CD4-positive, alpha-beta T cell treated with Interleukin-1 beta for 1 hour (primary cell): ENCODE results near the gene FAM83G.
A peak's percentile ranks its signal among the peaks of the same experiment; 100 is the strongest.
"Not testable (repeated sequence)": the region's sequence is repeated elsewhere in the genome, so short reads cannot be mapped to it uniquely, and the experiment has no call there.

ENCODE experiments used
- DNase-seq, 2 donors: peaks; one replicate each; pipeline ENCODE4 v3.0.0-alpha.2; 2020 to 2022

Gene FAM83G

DNA sequence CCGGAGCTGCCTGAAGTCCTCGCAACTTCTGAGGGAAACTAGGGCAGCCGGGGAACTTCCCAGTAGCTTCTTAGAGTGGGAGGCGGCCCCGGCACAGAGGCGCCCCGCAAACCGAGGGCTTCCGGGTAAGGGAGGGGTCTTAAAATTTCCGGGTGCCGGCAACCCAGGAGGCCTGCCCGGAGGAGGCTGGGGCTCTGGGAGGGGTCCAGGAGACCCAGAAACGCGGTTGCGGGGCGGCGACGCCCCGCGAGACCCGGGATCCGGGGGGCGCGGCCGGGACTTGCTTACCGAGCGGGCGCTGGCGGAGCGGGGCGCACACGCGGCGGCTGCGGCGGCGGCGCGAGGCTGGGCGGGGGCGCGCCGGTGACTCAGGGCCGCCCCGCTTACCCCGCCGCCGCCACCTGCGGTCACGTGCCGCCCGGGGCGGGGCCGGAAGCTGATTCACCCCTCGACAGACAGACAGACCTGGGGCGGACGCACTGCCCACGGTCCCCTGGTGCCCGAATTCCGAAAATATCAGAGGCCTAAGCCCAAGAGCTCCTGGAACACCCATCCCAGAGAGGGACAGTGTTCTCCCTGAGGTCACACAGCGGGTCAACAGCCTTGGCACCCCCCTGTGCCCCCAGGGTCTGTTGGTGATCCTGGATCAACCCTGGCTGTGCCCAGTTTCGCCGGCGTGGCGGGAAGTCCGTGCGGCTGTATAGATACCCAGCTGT is at the start of gene FAM83G:
Gene FAM83G, minus strand, starts transcription at position 344 of the 716 bp plus-strand sequence. CDS start 723 bp downstream, outside the sequence.
- peak; percentile 86 to 88 for DNase-seq

DNA sequence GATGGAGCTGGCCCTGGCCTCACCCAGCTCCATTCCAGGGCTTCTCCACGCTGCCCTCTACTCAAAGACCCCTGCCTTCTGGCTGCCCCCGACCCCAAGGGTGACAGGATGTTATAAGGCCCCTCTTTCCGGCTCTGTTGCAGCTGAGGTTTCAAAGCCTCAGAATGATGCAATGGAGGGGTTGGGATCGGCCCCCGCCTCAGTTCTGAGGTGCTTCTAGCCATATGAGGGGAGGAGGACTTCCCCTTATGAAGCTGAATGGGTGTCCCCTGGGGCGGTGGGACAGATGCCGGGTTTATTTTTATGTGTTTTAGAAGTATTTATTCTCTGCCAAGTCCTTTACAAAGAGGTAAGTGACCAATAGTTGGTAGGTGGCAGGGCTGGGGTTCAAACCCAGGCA is 44.3 kb upstream of the FAM83G start:
- DNase-seq = peak in 1 of 2 donors; percentile 1

DNA sequence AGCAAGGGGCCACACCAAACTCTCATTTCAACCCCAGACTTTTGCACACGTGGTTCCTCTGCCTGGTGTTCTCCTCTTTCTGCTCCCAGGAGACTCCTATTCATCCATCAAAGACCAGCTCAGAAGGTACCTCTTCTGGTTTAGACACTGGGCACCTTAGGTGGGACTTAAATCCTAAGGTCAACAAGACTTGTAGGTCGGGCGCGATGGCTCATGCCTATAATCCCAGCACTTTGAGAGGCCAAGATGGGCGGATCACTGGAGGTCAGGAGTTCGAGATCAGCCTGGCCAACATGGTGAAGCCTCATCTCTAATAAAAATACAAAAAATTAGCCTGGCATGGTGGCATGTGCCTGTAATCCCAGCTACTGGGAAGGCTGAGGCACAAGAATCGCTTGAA is 42.9 kb upstream of the FAM83G start:
- not testable (repeated sequence) for DNase-seq

DNA sequence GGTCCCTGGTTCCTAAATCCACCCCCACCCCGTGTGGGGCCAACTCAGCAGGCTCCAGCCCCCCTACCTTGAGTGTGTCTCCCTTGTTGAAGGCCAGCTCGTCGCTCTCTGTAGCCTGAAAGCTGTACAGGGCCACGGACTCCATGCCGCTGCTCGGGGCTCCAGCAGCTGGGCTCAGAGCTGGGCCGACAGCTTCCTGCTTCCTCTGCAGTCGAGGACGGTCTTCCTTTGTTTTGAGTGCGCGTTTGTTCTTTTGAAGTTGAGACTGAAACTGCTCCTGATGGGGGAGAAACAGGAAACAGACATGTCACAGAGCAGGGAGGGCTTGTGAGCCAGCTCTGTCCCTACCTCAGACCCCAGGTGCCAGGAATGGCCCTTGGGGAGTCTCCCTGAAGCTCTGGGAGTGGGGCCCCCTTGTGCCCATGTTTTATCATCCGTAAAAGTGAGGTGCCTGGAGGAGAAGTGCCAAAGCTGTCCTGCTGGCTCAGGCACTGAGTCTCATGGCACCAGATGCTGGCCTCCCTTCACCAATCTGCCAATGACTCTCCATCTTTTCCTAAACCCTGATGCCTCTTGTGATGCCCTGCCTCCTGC is 42.3 kb upstream of the FAM83G start, which contains the start of gene GRAP:
Gene GRAP, minus strand, starts transcription at position 176 of the 594 bp plus-strand sequence. Its CDS starts 31 bp downstream, at position 145.
- not testable (repeated sequence) for DNase-seq

- not testable (repeated sequence) for DNase-seq
These were observed 40.1 kb upstream of the FAM83G start for GRCh38 chr17:19044643-19045042.

DNA sequence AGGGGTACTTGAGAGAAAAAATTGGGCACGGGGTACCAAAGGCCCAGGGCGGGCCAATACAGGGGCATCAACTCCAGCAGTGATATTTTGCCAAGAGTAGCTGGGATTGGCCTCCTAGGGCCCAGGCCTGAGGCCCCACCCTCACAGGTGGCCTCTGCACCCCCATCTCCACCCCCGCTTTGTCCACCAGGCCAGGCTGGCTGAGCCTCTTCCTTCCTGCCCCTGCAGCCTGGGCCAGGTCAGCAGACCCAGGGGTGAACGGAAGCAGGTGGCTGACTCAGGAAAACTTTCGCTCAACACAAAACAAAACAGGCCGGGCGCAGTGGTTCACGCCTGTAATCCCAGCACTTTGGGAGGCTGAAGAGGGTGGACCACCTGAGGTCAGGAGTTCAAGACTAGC is 38.5 kb upstream of the FAM83G start:
- not testable (repeated sequence) for DNase-seq

DNA sequence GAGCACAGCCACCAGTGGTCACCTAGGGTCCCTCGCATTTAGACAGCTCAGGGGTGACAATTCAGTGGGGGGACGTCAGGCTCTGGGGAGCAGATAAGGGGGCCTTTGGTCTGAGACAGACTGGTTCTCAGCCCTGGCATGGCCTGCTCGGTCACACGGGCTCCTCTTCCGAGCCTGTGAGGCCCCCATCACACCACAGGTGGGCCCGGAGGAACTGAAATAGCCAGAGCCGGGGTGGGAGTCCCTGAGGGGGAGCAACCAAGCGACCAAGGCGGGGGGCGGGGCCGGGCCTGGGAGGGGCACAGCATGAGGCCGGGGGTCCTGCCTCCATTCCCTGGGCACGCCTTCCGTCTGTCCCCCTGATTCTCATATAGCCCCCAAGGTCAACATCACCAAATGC is 37.8 kb upstream of the FAM83G start:
- not testable (repeated sequence) for DNase-seq

DNA sequence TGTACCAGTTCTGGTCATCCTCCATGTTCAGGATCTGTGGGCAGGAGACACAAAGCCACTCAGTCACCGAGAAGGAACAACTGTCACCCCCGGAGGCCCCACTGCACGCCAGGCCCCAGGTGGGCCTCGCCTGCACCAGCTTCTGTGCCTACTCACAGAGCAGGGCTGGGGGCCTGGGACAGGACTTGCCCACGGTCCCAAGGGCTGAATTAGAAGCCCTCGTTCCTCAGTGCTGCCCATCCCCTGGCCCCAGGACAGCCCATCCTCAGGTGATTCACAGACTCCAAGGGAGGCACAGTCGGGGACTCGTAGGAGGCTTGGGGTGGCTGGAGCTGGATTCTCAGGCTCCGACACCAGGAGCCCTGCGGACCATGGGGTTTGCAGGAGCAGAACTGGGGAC is 37.3 kb upstream of the FAM83G start:
- not testable (repeated sequence) for DNase-seq

- DNase-seq = not testable (repeated sequence)
These were observed 35.8 kb upstream of the FAM83G start for GRCh38 chr17:19040350-19040749.

- not testable (repeated sequence) for DNase-seq
These were observed 34.2 kb upstream of the FAM83G start for GRCh38 chr17:19038730-19039129.

GRCh38 chr17:19038007-19038406 is 33.4 kb upstream of the FAM83G start:
- not testable (repeated sequence) for DNase-seq

- DNase-seq = not testable (repeated sequence)
These were observed 33.0 kb upstream of the FAM83G start for GRCh38 chr17:19037547-19037946.

DNA sequence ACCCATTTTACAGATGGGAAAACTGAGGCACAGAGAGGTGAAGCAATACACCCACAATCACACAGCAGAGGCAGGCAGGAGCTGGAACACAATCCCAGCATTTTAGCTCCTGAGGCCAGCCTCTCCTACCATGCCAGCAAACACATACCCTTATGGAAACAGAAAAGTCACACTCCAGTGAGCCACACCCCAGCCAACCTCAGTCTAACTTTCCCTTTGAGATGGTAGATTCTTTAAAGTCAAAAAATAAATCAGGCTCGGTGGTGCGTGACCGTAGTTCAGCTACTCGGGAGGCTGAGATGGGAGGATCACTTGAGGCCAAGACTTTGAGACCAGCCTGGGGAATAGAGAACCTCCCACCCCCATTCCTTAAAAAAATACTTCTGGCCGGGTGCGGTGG is 31.6 kb upstream of the FAM83G start:
- not testable (repeated sequence) for DNase-seq

DNA sequence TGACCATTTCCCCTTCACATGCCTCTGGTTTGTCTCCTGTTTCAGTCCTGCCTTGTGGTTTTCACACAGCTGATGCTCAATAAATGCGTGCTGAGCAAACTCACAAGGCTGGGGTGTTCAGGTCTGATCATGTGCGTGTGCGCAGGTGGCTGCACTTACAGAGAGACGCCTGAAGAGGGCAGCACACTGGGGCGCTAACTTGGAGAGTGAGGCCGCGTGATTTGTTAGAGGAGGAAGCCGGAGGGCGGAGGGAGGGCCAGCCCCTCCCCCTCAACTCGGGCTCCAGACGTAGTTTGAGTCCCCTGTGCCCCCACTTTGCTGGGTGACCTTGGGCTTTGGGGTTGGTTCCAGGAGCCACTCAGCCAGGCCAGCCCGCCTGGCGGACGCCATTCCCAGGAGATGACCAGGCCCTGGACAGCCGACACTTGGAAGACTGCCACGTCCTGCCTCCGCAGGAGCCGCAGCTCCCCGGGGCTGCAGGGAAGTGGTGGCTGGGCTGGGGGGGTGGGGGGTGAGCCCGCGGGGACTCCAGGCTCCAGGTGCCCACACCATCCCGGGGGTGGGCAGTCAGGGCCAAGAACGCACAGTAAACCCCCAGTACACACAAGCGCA is 27.9 kb upstream of the FAM83G start:
- not testable (repeated sequence) for DNase-seq

GRCh38 chr17:19031729-19032128 is 27.2 kb upstream of the FAM83G start:
- DNase-seq = peak; percentile 46 to 60

DNA sequence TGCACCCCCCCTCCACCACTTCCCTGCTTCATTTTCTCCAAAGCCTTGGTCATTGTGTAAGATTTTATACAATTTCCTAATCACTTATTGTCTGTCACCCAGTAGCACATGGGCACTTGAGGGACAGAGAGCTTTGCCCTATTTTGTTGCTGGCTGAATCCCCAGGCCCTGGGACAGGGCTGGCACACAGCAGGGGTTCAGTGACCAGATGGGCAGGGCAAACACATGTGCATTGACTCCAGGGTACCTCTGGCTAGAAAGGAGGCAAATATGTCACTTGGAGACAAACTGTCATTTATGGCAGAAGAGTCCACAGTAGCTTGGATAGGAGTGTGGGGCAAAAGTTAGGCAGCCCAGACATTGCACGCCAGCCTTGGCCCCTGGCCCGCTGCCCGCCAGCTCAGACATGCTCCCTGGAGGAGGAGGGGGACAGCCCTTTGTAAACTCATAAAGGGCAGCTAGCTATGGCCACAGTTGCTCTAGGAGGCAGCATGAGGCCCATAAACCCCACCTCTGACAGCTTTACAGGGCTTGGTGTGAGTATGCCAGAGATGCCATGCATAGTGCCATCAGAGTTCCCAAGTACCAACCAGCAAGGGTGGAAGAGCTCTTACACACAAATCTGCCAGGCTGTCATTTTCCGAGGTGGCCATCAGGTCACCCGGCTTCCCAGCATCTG is 26.3 kb upstream of the FAM83G start:
- not testable (repeated sequence) for DNase-seq

DNA sequence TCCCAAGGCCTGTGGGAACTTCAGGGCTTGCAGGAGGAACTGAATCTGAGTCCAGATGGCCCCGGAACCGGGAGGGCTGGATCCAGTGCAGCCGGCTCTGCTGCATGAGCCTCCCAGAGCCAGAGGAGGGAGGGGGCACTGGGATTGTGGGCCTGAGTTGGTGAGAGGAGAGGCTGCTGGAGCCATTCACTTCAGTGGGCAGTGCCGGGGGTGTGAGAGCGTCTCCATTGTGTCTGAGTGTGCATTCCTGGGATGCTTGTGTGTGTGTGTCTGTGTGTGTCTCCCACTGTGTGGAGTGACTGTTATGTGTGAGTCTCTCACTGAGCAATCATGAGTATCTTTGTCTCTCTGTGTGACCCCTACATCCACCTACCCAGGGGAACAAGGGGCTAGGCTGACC is 25.2 kb upstream of the FAM83G start:
- not testable (repeated sequence) for DNase-seq

DNA sequence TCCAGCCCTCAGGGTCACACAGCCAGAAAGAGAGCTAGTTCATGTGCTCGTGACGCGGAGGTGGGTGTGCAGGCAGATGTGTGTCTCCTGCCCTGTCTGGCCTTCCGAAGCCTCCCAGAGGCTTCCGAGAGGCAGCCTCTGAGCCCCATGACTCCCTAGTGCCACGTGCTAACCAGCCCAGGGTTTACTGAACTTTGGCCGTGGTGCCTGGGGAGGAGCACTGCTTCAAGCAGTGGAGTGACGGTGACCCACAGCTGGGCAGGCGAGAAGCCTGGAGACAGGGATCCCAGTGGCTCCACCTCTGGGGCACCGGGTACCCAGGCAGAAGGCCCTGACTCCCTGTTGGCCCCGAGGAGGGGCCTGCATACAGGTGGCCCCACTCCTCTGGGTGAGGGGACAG is 24.1 kb upstream of the FAM83G start:
- not testable (repeated sequence) for DNase-seq

- DNase-seq = no peak
These were observed 19.8 kb upstream of the FAM83G start for GRCh38 chr17:19024101-19025078.

- DNase-seq = no peak
These were observed 18.8 kb upstream of the FAM83G start for GRCh38 chr17:19023209-19023999.

DNA sequence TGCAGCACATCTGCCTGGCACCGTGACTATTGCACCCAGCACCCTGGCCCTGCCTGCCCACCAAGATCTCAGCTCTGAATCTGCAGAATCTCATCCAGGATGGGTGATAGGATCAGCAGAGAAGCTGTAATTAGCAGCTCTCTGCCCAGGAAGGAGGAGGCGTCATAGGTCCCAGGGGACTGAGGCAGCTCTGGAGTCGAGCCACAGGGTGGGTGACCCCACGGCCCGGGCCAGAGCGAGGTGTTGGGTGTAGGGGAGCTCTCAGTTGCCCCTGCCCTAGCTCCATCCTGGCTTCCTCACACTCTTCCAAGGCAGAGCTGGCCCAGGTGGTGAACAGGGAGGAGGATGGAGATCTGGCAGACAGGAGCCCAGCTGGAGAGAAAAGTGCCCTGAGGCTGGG is 18.2 kb upstream of the FAM83G start:
- DNase-seq = no peak
